HFF-Myc (cell line): ENCODE results near the gene DOCK7.

Experiments used
- DNase-seq: peaks from one replicate; pipeline ENCODE4 v3.0.0-alpha.2; 2011; ENCODE audit warnings: low read depth; ENCODE audit errors: extremely low read depth
- H3K4me3 ChIP-seq: replicated peaks from 2 replicates; pipeline ENCODE4 v1.5.1; 2011; ENCODE audit warnings: low read depth, mild to moderate bottlenecking, control low read depth, low read length
- TF ChIP-seq, protein P1 (sequence below): IDR thresholded peaks from 2 replicates; pipeline ENCODE4 v1.5.1; 2012; ENCODE audit warnings: mild to moderate bottlenecking, low read depth, low read length, control low read depth; ENCODE audit errors: missing control alignments

Gene DOCK7

DNA sequence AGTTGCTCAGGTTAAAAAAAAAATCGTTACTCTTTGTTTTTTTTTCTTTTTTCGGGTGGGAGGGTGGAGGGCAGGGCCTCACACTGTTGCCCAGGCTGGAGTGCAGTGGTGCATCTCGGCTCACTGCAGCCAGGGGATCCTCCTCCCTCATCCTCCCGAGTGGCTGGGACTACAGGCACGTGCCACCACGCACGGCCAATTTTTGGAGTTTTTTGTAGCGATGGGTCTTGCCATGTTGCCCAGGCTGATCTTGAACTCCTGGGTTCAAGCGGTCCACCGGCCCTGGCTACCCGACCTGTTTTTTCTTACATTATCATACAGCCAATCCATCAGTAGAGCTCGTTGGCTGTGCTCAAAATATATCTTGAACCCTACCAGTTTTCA, 253.6 kb downstream of the DOCK7 start:
- no peak for DNase-seq
- H3K4me3 ChIP-seq, result no peak overlapping the region
- TF ChIP-seq, protein P1, sequence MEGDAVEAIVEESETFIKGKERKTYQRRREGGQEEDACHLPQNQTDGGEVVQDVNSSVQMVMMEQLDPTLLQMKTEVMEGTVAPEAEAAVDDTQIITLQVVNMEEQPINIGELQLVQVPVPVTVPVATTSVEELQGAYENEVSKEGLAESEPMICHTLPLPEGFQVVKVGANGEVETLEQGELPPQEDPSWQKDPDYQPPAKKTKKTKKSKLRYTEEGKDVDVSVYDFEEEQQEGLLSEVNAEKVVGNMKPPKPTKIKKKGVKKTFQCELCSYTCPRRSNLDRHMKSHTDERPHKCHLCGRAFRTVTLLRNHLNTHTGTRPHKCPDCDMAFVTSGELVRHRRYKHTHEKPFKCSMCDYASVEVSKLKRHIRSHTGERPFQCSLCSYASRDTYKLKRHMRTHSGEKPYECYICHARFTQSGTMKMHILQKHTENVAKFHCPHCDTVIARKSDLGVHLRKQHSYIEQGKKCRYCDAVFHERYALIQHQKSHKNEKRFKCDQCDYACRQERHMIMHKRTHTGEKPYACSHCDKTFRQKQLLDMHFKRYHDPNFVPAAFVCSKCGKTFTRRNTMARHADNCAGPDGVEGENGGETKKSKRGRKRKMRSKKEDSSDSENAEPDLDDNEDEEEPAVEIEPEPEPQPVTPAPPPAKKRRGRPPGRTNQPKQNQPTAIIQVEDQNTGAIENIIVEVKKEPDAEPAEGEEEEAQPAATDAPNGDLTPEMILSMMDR, result no peak

- DNase-seq, result no peak
- TF ChIP-seq, protein P1, result no peak
- no peak overlapping the region for H3K4me3 ChIP-seq
Measured at GRCh38 chr1:62433861-62434617, 254.1 kb downstream of the DOCK7 start.

GRCh38 chr1:62429581-62429980, 258.6 kb downstream of the DOCK7 start:
- TF ChIP-seq, protein P1, result no peak
- H3K4me3 ChIP-seq, result no peak overlapping the region
- no peak for DNase-seq

- TF ChIP-seq, protein P1, result no peak
- no peak overlapping the region for H3K4me3 ChIP-seq
- DNase-seq, result no peak
Measured at GRCh38 chr1:62428351-62428750, 259.8 kb downstream of the DOCK7 start.

DNA sequence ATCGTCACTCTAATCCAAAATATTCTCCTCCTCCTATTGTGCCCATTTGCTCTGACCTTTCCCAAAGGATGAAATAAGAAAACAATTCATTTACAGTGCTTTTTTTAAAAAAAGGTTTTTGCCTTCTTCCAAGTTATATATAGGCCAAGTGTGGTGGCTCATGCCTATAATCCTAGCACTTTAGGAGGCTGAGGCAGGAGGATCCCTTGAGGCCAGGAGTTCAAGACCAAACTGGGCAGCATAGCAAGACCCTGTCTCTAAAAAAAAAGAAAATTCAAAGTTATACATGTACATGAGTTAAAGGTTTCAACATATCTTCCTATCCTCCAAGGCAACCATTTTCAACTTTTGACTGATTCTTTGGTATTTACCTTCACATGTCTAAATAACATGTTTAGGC, 261.4 kb downstream of the DOCK7 start:
- DNase-seq, result no peak
- TF ChIP-seq, protein P1, result no peak
- H3K4me3 ChIP-seq, result no peak overlapping the region

- H3K4me3 ChIP-seq, result no peak overlapping the region
- no peak for DNase-seq
- TF ChIP-seq, protein P1, result no peak
Measured at GRCh38 chr1:62426237-62426636, 261.9 kb downstream of the DOCK7 start.

DNA sequence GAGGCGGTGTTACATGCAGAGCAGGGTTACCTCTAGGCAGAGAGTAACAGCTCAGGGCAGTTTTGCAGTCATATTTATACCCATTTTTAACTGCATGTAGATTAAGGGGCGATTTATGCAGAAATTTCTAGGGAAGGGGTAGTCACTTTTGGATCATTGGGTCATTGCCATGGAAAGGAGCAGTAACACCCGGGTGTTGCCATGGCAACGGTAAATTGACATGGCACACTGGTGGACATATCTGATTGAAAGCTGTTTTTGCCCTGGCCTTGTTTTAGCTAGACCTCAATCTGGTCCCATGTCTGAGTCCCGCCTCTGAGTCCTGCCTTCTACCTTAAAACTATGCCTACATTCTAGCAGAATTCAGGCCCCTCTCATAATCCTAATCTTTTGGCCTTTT, 263.1 kb downstream of the DOCK7 start:
- H3K4me3 ChIP-seq, result no peak overlapping the region
- DNase-seq, result no peak
- TF ChIP-seq, protein P1, result no peak
